HepG2 (cell line): ENCODE measurements around the gene UNC5CL. TPM values are rescaled to one million over a fixed set of nuclear protein-coding genes. Genes with fewer than 3 reads are reported as not detected.
A peak's percentile ranks its signal among the peaks of the same experiment; 100 is the strongest.

ENCODE experiments used
- ATAC-seq: fragments of 200-7000 bp; cut with Tn5 transposase; 3 replicates; pipeline ENCODE4 v1.9.1; 2020; ENCODE audit warnings: mild to moderate bottlenecking, moderate library complexity
- BruUV-seq: library from RNA; stranded (reverse); fragments of 400-500 nt; replicated peaks from 2 replicates; lab custom pipeline; 2021; lab: Mats Ljungman, UMichigan
- CTCF ChIA-PET: fragments of 300-600 bp; formaldehyde crosslinking; extraction: SDS; loops from one replicate; lab custom pipeline; 2021; ENCODE audit warnings: low total read pairs, inconsistent platforms, low intra/inter-chr PET ratio; lab: Yijun Ruan, JAX
- POLR2A ChIA-PET: fragments of 350-600 bp; sonication (Branson Sonifier 250); formaldehyde crosslinking; loops from one replicate; lab custom pipeline; 2020; ENCODE audit warnings: antibody characterized with exemption, inconsistent platforms; lab: Yijun Ruan, JAX
- DNase-seq: peaks from one replicate; pipeline ENCODE4 v3.0.0-alpha.2; 2015; ENCODE audit warnings: low spot score
- FAIRE-seq: peaks from 3 replicates; lab custom pipeline; 2011; peaks lifted over from hg19 to GRCh38; lab: Jason Lieb, UNC
- H2AFZ ChIP-seq: one replicate; pipeline ENCODE4 v1.6.1; 2011; ENCODE audit warnings: low read length, inconsistent platforms
- H3K27ac ChIP-seq: fragments of 300-600 bp; 3 replicates; pipeline ENCODE4 v1.8.0; 2011; ENCODE audit warnings: mixed run types, mild to moderate bottlenecking, mixed read lengths, low read length, inconsistent platforms; ENCODE audit not compliant: insufficient read depth; ENCODE audit errors: extremely low read length
- H3K27me3 ChIP-seq, 2 experiments: fragments of 200-600 bp in 1 of 2; 2 replicates in 1 of 2; 3 replicates in 1 of 2; pipeline versions ENCODE4 v1.6.0 to v1.8.0; 2011; ENCODE audit warnings: low read length in 2 of 2, mild to moderate bottlenecking in 2 of 2, moderate library complexity in 2 of 2, inconsistent platforms in 1 of 2; ENCODE audit not compliant: insufficient read depth in 2 of 2, control insufficient read depth in 1 of 2
- H3K36me3 ChIP-seq, 2 experiments: fragments of 200-600 bp in 1 of 2; replicated peaks in 1 of 2; 2 replicates in 1 of 2; 3 replicates in 1 of 2; pipeline versions ENCODE4 v1.5.1 to v1.8.0; 2011; ENCODE audit warnings: low read length in 2 of 2, inconsistent platforms in 1 of 2; ENCODE audit not compliant: insufficient read depth in 2 of 2, control insufficient read depth in 1 of 2
- H3K4me1 ChIP-seq: 2 replicates; pipeline ENCODE4 v1.5.1; 2012; ENCODE audit warnings: low read length, inconsistent platforms; ENCODE audit not compliant: insufficient read depth
- H3K4me2 ChIP-seq: 2 replicates; pipeline ENCODE4 v1.6.0; 2011; ENCODE audit warnings: low read depth, low read length, inconsistent platforms
- H3K4me3 ChIP-seq, 3 experiments: fragments of 200-600 bp in 1 of 3; sonication (generic), shearing (Covaris generic) in 1 of 3; replicated peaks in 1 of 3; 2 replicates each; pipeline ENCODE4 v1.5.1; 2011 to 2016; ENCODE audit warnings: low read length in 3 of 3, inconsistent platforms in 2 of 3, low read depth in 2 of 3, mild to moderate bottlenecking in 2 of 3, control low read depth in 1 of 3, mixed read lengths in 1 of 3; ENCODE audit not compliant: insufficient read depth in 1 of 3
- H3K79me2 ChIP-seq: one replicate; pipeline ENCODE4 v1.6.1; 2011; ENCODE audit warnings: low read length, inconsistent platforms; ENCODE audit not compliant: insufficient read depth
- H3K9ac ChIP-seq: 2 replicates; pipeline ENCODE4 v1.6.0; 2011; ENCODE audit warnings: mild to moderate bottlenecking, low read depth, low read length, inconsistent platforms; ENCODE audit not compliant: insufficient read depth
- H3K9me3 ChIP-seq: 2 replicates; pipeline ENCODE4 v1.5.1; 2012; ENCODE audit warnings: mild to moderate bottlenecking, low read length
- H4K20me1 ChIP-seq: 2 replicates; pipeline ENCODE4 v1.6.0; 2011; ENCODE audit warnings: inconsistent platforms, mild to moderate bottlenecking, low read length, moderate library complexity; ENCODE audit not compliant: insufficient read depth
- ATF1 ChIP-seq: IDR thresholded peaks from 2 replicates; pipeline ENCODE4 v1.6.1; 2016; ENCODE audit warnings: mild to moderate bottlenecking, control low read depth
- FOSL1 ChIP-seq: sonication (generic); formaldehyde crosslinking; IDR thresholded peaks from 2 replicates; pipeline ENCODE4 v1.9.0; 2021; ENCODE audit warnings: missing genetic modification reagents, borderline replicate concordance
- FOXA3 ChIP-seq: IDR thresholded peaks from 2 replicates; pipeline ENCODE4 v1.6.1; 2016; ENCODE audit warnings: missing genetic modification reagents, missing compliant biosample characterization
- GLI4 ChIP-seq: sonication (generic); formaldehyde crosslinking; IDR thresholded peaks from 2 replicates; pipeline ENCODE4 v1.5.1; 2020; ENCODE audit warnings: missing genetic modification reagents, mild to moderate bottlenecking, moderate library complexity, borderline replicate concordance
- JUND ChIP-seq: sonication (generic); formaldehyde crosslinking; IDR thresholded peaks from 2 replicates; pipeline ENCODE4 v1.8.0; 2022; ENCODE audit warnings: mild to moderate bottlenecking, missing genetic modification reagents
- MED13 ChIP-seq: sonication (generic); formaldehyde crosslinking; IDR thresholded peaks from 2 replicates; pipeline ENCODE4 v1.5.0; 2020; ENCODE audit warnings: missing genetic modification reagents
- PRMT3 ChIP-seq: sonication (generic); formaldehyde crosslinking; IDR thresholded peaks from 2 replicates; pipeline ENCODE4 v1.8.1; 2022; ENCODE audit warnings: low read depth, mild to moderate bottlenecking, moderate library complexity, missing genetic modification reagents, borderline replicate concordance
- SMC3 ChIP-seq: IDR thresholded peaks from 2 replicates; pipeline ENCODE4 v1.6.1; 2011; ENCODE audit warnings: low read length, improper control_type of control experiment
- ZNF160 ChIP-seq: sonication (generic); formaldehyde crosslinking; IDR thresholded peaks from 2 replicates; pipeline ENCODE4 v1.8.0; 2022; ENCODE audit warnings: mild to moderate bottlenecking, inconsistent platforms, missing genetic modification reagents
- ZNF331 ChIP-seq: sonication (generic); formaldehyde crosslinking; IDR thresholded peaks from 2 replicates; pipeline ENCODE4 v1.4.0; 2020; ENCODE audit warnings: missing genetic modification reagents
- ZSCAN25 ChIP-seq: sonication (generic); formaldehyde crosslinking; IDR thresholded peaks from 2 replicates; pipeline ENCODE4 v1.8.0; 2022; ENCODE audit warnings: mild to moderate bottlenecking, missing genetic modification reagents
- WGBS: methylation state at CpG from one replicate; pipeline ENCODE4 v1.1.6; 2017; ENCODE audit warnings: low lambda C conversion rate; 5-methylcytosine and 5-hydroxymethylcytosine counted together
- in situ Hi-C: cut with HindIII; loops from 2 replicates; pipeline ENCODE4 v1.10.0; 2017; ENCODE audit warnings: low pct_unique_long_range_greater_than_20kb; ENCODE audit not compliant: extremely low pct_ligation_motif_present
- intact Hi-C: fragments of 100-400 bp; cut with micrococcal nuclease; formaldehyde crosslinking; loops from one replicate; pipeline ENCODE4 v1.10.0; 2022; ENCODE audit not compliant: unreplicated experiment
- polyA plus RNA-seq, 8 experiments: library from polyadenylated mRNA; depleted of rRNA in 3 of 8; stranded (reverse) in 7 of 8; unstranded in 1 of 8; fragments of >200 nt; fragmentation: Illumina TruSeq in 4 of 8; extraction: Trizol in 4 of 8; gene quantifications; 2 replicates each; pipeline versions ENCODE4 v1.2.1 to v1.2.3, GENCODE V29; 2011 to 2016; ENCODE audit warnings: low read depth in 4 of 8, missing spikeins in 1 of 8, mixed read lengths in 1 of 8; ENCODE audit not compliant: insufficient read depth in 1 of 8
- total RNA-seq, 5 experiments: library from RNA; depleted of rRNA; stranded (reverse); fragments of >200 nt; fragmentation: Illumina TruSeq; extraction: Trizol; gene quantifications; 2 replicates each; pipeline ENCODE4 v1.2.3, GENCODE V29; 2016; ENCODE audit warnings: low read depth in 1 of 5
- TF ChIP-seq, protein P1 (sequence below): sonication (generic); formaldehyde crosslinking; IDR thresholded peaks from 2 replicates; pipeline ENCODE4 v1.5.0; 2020; ENCODE audit warnings: missing genetic modification reagents, mild to moderate bottlenecking, borderline replicate concordance
- TF ChIP-seq, protein P2 (sequence below): sonication (generic); formaldehyde crosslinking; IDR thresholded peaks from 2 replicates; pipeline ENCODE4 v1.4.0; 2020; ENCODE audit warnings: missing genetic modification reagents
- TF ChIP-seq, protein P3 (sequence below): sonication (generic); formaldehyde crosslinking; IDR thresholded peaks from 2 replicates; pipeline ENCODE4 v1.5.0; 2020; ENCODE audit warnings: mild to moderate bottlenecking, missing genetic modification reagents, borderline replicate concordance

UNC5CL gene
- total and polyA plus RNA-seq, 2 of the 13 experiments (the other 11 are each of a cell fraction or from before 2014, with no cell fraction given) = 2.4 to 2.5 TPM

DNA sequence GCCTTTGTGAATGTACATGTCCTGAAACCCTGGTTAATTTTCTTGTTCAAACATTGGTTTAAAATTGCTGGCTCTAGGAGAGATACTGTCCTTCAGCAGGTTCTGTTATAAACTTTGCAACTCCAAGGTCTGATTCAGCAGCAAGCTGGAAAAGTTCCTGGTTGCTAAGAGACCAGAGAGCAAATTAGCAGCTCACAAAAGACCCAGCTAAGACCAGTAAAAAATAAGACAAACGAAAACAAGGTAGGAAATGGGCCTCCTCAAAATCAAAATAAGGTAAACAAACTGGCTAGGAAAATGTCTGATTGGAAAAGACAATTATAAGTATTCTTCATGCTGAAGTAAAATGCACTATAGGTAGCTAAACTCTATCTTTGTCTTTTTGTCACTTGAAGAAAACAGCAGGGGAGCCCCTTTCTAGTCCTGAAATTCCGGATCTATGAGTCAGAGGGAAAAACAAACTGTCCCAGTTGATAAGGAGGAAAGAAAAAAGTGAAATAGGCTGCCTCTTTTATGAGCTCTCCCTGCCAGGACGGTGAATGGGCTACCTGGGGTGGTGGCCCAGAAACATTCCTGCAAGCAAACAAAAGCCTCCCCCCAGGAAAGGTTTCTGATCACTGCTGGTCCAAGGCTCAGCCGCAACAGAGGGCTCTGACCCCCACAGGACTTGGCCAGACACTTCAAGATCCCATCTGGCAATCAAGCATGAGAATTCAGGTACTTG is 41.6 kb downstream of the UNC5CL start:
- Histone ChIP-seq H3K9ac (peak overlapping the region; percentile 78), H3K79me2 (no peaks in the 10 kb centered on the region), H3K9me3 (no peaks in the 10 kb centered on the region), H3K4me3 (peak overlapping the region in 2 of 3 experiments; percentile 20 to 64; a peak in 2 of 6 replicates), H3K36me3 (no peaks in the 10 kb centered on the region), H3K4me2 (peak overlapping the region; percentile 92), H3K4me1 (peaks cover 82% of the 10 kb centered on the region), H2AFZ (peak overlapping the region; percentile 75), H3K27me3 (no peaks in the 10 kb centered on the region), H4K20me1 (no peaks in the 10 kb centered on the region), H3K27ac (peak overlapping the region; percentile 87)
- 0% methylated on average over 3 of the region's 4 CpGs for WGBS
- peak; percentile 85 for FAIRE-seq
- ChIA-PET CTCF (interaction anchor here (0.6 kb wide), 1 partner anchor 9 kb away, joined by 3 read pairs; no protein-coding TSS in a partner anchor), POLR2A (interaction anchor here (0.8 to 4.3 kb wide), 13 partner anchors 10 to 101 kb away, joined by 3 to 36 read pairs (median 6); partner anchors contain the start of genes NFYA and OARD1)
- intact Hi-C loops (loop anchor here (2.0 to 5.0 kb wide), 4 partner anchors 39 to 100 kb away; partner anchors contain the start of gene TSPO2), in situ Hi-C loops (loop anchor here (5.0 kb wide), 1 partner anchor 75 kb away; the partner anchor contains the start of genes NFYA and OARD1)
- peak; percentile 70 for ATAC-seq
- no TSS peak for BruUV-seq
- DNase-seq = peak; percentile 95
- TF ChIP-seq FOXA3 (peak; percentile 41; the same call in 1 of the 2 replicates), FOSL1 (CRISPR knock-in tag) (peak; percentile 99), SMC3 (no peak), ZNF331 (CRISPR knock-in tag) (peak; percentile 64; the same call in 1 of the 2 replicates), GLI4 (CRISPR knock-in tag) (no peak), PRMT3 (CRISPR knock-in tag) (no peak), JUND (CRISPR knock-in tag) (peak; percentile 98), ZSCAN25 (CRISPR knock-in tag) (no peak), MED13 (CRISPR knock-in tag) (0 out of 2 replicates have a peak, but pooled peaks have one; percentile 17), ATF1 (CRISPR knock-in tag) (peak; percentile 36; the same call in 1 of the 2 replicates), ZNF160 (CRISPR knock-in tag) (no peak)
- TF ChIP-seq, protein P1, sequence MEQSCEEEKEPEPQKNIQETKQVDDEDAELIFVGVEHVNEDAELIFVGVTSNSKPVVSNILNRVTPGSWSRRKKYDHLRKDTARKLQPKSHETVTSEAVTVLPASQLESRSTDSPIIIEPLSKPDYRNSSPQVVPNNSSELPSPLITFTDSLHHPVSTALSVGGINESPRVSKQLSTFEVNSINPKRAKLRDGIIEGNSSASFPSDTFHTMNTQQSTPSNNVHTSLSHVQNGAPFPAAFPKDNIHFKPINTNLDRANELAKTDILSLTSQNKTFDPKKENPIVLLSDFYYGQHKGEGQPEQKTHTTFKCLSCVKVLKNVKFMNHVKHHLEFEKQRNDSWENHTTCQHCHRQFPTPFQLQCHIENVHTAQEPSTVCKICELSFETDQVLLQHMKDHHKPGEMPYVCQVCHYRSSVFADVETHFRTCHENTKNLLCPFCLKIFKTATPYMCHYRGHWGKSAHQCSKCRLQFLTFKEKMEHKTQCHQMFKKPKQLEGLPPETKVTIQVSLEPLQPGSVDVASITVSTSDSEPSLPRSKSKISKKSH (CRISPR knock-in tag) = no peak
- TF ChIP-seq, protein P2, sequence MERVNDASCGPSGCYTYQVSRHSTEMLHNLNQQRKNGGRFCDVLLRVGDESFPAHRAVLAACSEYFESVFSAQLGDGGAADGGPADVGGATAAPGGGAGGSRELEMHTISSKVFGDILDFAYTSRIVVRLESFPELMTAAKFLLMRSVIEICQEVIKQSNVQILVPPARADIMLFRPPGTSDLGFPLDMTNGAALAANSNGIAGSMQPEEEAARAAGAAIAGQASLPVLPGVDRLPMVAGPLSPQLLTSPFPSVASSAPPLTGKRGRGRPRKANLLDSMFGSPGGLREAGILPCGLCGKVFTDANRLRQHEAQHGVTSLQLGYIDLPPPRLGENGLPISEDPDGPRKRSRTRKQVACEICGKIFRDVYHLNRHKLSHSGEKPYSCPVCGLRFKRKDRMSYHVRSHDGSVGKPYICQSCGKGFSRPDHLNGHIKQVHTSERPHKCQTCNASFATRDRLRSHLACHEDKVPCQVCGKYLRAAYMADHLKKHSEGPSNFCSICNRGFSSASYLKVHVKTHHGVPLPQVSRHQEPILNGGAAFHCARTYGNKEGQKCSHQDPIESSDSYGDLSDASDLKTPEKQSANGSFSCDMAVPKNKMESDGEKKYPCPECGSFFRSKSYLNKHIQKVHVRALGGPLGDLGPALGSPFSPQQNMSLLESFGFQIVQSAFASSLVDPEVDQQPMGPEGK (CRISPR knock-in tag) = peak; percentile 100
- TF ChIP-seq, protein P3, sequence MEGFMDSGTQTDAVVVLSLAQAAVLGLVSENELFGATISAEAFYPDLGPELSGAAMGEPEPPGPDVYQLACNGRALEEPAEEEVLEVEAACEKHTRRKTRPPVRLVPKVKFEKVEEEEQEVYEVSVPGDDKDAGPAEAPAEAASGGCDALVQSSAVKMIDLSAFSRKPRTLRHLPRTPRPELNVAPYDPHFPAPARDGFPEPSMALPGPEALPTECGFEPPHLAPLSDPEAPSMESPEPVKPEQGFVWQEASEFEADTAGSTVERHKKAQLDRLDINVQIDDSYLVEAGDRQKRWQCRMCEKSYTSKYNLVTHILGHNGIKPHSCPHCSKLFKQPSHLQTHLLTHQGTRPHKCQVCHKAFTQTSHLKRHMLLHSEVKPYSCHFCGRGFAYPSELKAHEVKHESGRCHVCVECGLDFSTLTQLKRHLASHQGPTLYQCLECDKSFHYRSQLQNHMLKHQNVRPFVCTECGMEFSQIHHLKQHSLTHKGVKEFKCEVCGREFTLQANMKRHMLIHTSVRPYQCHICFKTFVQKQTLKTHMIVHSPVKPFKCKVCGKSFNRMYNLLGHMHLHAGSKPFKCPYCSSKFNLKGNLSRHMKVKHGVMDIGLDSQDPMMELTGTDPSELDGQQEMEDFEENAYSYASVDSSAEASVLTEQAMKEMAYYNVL = peak; percentile 93; the same call in 1 of the 2 replicates
